HG02623 (cell line): Measurements from ENCODE around the gene GAPDHS.

ENCODE experiments used
- ATAC-seq: cut with Tn5 transposase; IDR thresholded peaks from one replicate; pipeline ENCODE4 v1.9.1; 2021; ENCODE audit warnings: moderate library complexity; ENCODE audit not compliant: unreplicated experiment

The GAPDHS gene

GRCh38 chr19:35509861-35510625 is 23.2 kb upstream of the GAPDHS start:
- no peak for ATAC-seq

- no peak for ATAC-seq
Observed at GRCh38 chr19:35510626-35510964, 22.7 kb upstream of the GAPDHS start.

GRCh38 chr19:35511337-35511736 is 21.9 kb upstream of the GAPDHS start:
- ATAC-seq, result no peak

GRCh38 chr19:35512831-35513627 is 20.2 kb upstream of the GAPDHS start:
- no peak for ATAC-seq

GRCh38 chr19:35513628-35514281 is 19.5 kb upstream of the GAPDHS start, which contains the start of gene DMKN:
DMKN (minus strand) TSS chr19:35513649; CDS start chr19:35513475, 174 bp downstream.
- ATAC-seq, result no peak

- no peak for ATAC-seq
Observed at GRCh38 chr19:35514282-35514809, 18.9 kb upstream of the GAPDHS start.

- no peak for ATAC-seq
Observed at GRCh38 chr19:35516310-35516709, 16.9 kb upstream of the GAPDHS start.

- no peak for ATAC-seq
Observed at GRCh38 chr19:35517342-35517741, 15.9 kb upstream of the GAPDHS start.

- ATAC-seq, result no peak
Observed at GRCh38 chr19:35518313-35518712, 14.9 kb upstream of the GAPDHS start.

- ATAC-seq, result no peak
Observed at GRCh38 chr19:35519291-35519690, 14.0 kb upstream of the GAPDHS start.

GRCh38 chr19:35521124-35521743 is 12.0 kb upstream of the GAPDHS start:
- ATAC-seq, result no peak

GRCh38 chr19:35522745-35523327 is 10.4 kb upstream of the GAPDHS start:
- ATAC-seq, result no peak

GRCh38 chr19:35524181-35524837 is 8.9 kb upstream of the GAPDHS start:
- no peak for ATAC-seq

GRCh38 chr19:35525873-35526272 is 7.4 kb upstream of the GAPDHS start:
- ATAC-seq, result no peak

GRCh38 chr19:35528218-35529038 is 4.8 kb upstream of the GAPDHS start, which contains the start of gene SBSN:
SBSN (minus strand) TSS chr19:35528311; CDS start chr19:35528281, 30 bp downstream.
- ATAC-seq, result no peak

- no peak for ATAC-seq
Observed at GRCh38 chr19:35529241-35530218, 3.7 kb upstream of the GAPDHS start.

- ATAC-seq, result no peak
Observed at GRCh38 chr19:35531291-35531690, 2.0 kb upstream of the GAPDHS start.

- ATAC-seq, result no peak
Observed at GRCh38 chr19:35533822-35534392, 651 bp downstream of the GAPDHS start.
